Neutrophil (primary cell): Measurements from ENCODE around the gene CENPT.
"Not testable (repeated sequence)": the region's sequence is repeated elsewhere in the genome, so short reads cannot be mapped to it uniquely, and the experiment has no call there.

Experiments used
- H3K27ac ChIP-seq: fragments of 200-600 bp; sonication (generic); 2 replicates; pipeline ENCODE4 v1.5.1; 2016; ENCODE audit warnings: mild to moderate bottlenecking, moderate library complexity
- H3K27me3 ChIP-seq: fragments of 200-600 bp; sonication (generic); 2 replicates; pipeline ENCODE4 v1.6.0; 2016; ENCODE audit warnings: mild to moderate bottlenecking
- H3K36me3 ChIP-seq: fragments of 200-600 bp; sonication (generic); 2 replicates; pipeline ENCODE4 v1.5.1; 2017
- H3K4me1 ChIP-seq, 2 experiments: fragments of 200-600 bp in 1 of 2; sonication (generic) in 1 of 2; 1 replicate in 1 of 2; 2 replicates in 1 of 2; pipeline versions ENCODE4 v1.5.1 to v1.6.1; 2013 to 2016; ENCODE audit warnings: low read depth in 1 of 2, low read length in 1 of 2, mild to moderate bottlenecking in 1 of 2, moderate library complexity in 1 of 2; ENCODE audit not compliant: control insufficient read depth in 1 of 2, insufficient read depth in 1 of 2
- H3K4me3 ChIP-seq, 2 experiments: fragments of 200-600 bp in 1 of 2; sonication (generic) in 1 of 2; 1 replicate in 1 of 2; 2 replicates in 1 of 2; pipeline ENCODE4 v1.5.1; 2013 to 2016; ENCODE audit warnings: low read depth in 1 of 2, low read length in 1 of 2, mild to moderate bottlenecking in 1 of 2, moderate library complexity in 1 of 2
- H3K9me3 ChIP-seq: fragments of 200-600 bp; sonication (generic); 2 replicates; pipeline ENCODE4 v1.5.1; 2016
- TF ChIP-seq, protein P1 (sequence below): fragments of 200-600 bp; sonication (generic); IDR thresholded peaks from 2 replicates; pipeline ENCODE4 v1.5.1; 2016; ENCODE audit warnings: antibody characterized with exemption

Gene CENPT

GRCh38 chr16:67868290-67868689 lies 20.8 kb upstream of the CENPT start:
- H3K4me3 ChIP-seq = no peak overlapping the region
- no peaks in the 10 kb centered on the region for H3K9me3 ChIP-seq
- H3K36me3 ChIP-seq = peaks cover 16% of the 10 kb centered on the region
- H3K27me3 ChIP-seq = no peaks in the 10 kb centered on the region
- H3K27ac ChIP-seq = no peak overlapping the region
- TF ChIP-seq, protein P1, sequence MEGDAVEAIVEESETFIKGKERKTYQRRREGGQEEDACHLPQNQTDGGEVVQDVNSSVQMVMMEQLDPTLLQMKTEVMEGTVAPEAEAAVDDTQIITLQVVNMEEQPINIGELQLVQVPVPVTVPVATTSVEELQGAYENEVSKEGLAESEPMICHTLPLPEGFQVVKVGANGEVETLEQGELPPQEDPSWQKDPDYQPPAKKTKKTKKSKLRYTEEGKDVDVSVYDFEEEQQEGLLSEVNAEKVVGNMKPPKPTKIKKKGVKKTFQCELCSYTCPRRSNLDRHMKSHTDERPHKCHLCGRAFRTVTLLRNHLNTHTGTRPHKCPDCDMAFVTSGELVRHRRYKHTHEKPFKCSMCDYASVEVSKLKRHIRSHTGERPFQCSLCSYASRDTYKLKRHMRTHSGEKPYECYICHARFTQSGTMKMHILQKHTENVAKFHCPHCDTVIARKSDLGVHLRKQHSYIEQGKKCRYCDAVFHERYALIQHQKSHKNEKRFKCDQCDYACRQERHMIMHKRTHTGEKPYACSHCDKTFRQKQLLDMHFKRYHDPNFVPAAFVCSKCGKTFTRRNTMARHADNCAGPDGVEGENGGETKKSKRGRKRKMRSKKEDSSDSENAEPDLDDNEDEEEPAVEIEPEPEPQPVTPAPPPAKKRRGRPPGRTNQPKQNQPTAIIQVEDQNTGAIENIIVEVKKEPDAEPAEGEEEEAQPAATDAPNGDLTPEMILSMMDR = no peak
- H3K4me1 ChIP-seq = peaks cover 10 to 14% of the 10 kb centered on the region in 2 experiments

DNA sequence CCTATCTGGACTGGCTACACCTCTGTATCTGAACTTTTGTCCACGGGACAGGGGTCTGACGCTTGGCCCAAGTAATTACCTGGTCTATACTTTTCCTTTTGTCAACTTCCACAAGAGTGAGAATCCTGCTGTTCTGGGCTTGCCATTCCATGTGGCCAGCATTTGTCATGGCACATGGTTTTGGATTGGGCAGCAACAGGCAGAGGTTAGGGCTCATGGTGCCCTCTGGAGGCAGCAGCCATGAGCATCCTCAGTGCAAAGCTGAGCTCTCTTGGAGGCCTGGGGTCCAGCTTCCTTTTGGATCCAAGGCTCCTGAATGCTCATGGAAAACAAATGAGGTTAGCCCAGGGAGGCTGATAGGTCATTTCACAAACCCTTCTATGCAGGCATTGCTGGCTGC lies 17.8 kb upstream of the CENPT start:
- H3K4me3 ChIP-seq = no peak overlapping the region
- no peaks in the 10 kb centered on the region for H3K4me1 ChIP-seq
- no peaks in the 10 kb centered on the region for H3K27me3 ChIP-seq
- H3K27ac ChIP-seq = no peak overlapping the region
- TF ChIP-seq, protein P1 = no peak
- no peaks in the 10 kb centered on the region for H3K9me3 ChIP-seq
- peaks cover 16% of the 10 kb centered on the region for H3K36me3 ChIP-seq

- Histone ChIP-seq H3K27me3 (no peaks in the 10 kb centered on the region), H3K4me3 (no peak overlapping the region), H3K9me3 (no peaks in the 10 kb centered on the region), H3K27ac (no peak overlapping the region), H3K4me1 (no peaks in the 10 kb centered on the region), H3K36me3 (peaks cover 16% of the 10 kb centered on the region)
- TF ChIP-seq, protein P1 = no peak
Measured at GRCh38 chr16:67864594-67864993, 17.1 kb upstream of the CENPT start.

- H3K4me3 ChIP-seq, H3K27me3 ChIP-seq, H3K4me1 ChIP-seq, H3K9me3 ChIP-seq, H3K27ac ChIP-seq: not testable (repeated sequence)
- peaks cover 16% of the 10 kb centered on the region for H3K36me3 ChIP-seq
Measured at GRCh38 chr16:67864044-67864443, 16.6 kb upstream of the CENPT start.

GRCh38 chr16:67862623-67863583 lies 15.4 kb upstream of the CENPT start:
- Histone ChIP-seq H3K36me3 (peaks cover 7% of the 10 kb centered on the region), H3K9me3 (no peaks in the 10 kb centered on the region), H3K4me3 (no peak overlapping the region), H3K27ac (no peak overlapping the region), H3K4me1 (peaks cover 0 to 4% of the 10 kb centered on the region in 2 experiments), H3K27me3 (no peaks in the 10 kb centered on the region)
- TF ChIP-seq, protein P1 = no peak

GRCh38 chr16:67861877-67862276 lies 14.4 kb upstream of the CENPT start:
- peaks cover 0 to 4% of the 10 kb centered on the region in 2 experiments for H3K4me1 ChIP-seq
- H3K27ac ChIP-seq = no peak overlapping the region
- no peaks in the 10 kb centered on the region for H3K27me3 ChIP-seq
- H3K36me3 ChIP-seq = no peaks in the 10 kb centered on the region
- H3K4me3 ChIP-seq = no peak overlapping the region
- no peaks in the 10 kb centered on the region for H3K9me3 ChIP-seq
- TF ChIP-seq, protein P1 = no peak
